ENCODE data around the gene KEAP1.

KEAP1 gene

DNA sequence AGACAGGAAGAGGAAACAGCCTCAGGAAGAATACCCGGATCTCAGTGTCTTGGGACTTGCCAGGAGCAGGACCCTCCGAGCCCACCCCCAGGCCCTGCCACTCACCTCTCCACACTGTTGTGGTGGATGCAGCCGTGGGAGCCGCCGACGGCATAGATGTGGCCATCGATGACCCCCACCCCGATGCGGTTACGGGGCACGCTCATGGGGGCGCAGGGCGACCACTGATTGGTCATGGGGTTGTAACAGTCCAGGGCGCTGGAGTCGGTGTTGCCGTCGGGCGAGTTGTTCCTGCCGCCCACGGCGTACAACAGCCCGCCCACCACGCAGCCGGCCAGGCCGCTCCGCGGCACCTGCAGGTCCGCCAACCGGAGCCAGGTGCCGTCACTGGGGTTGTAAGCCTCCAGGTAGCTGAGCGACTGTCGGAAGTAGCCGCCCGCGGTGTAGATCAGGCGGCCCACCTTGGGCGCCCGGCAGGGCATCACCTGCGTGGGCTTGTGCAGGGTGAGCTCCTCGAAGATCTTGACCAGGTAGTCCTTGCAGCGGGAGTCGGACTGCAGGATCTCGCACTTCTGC is 11.6 kb downstream of the KEAP1 start:
- Histone ChIP-seq H2AK5ac (ENCODE audit: low read length) (no peak overlapping the region), H4K12ac (ENCODE audit: low read depth, low read length) (no peak overlapping the region), H3K4me3 (ENCODE audit: low read depth, low read length) (no peak overlapping the region), H3K36me3 (ENCODE audit: control insufficient read depth in 1 of 2, insufficient read depth in 2 of 2, low read length in 2 of 2) (peaks cover 49 to 62% of the 10 kb centered on the region in 2 experiments), H2BK12ac (ENCODE audit: low read length) (no peak overlapping the region), H4K8ac (ENCODE audit: low read depth, low read length) (no peak overlapping the region), H3K4me2 (ENCODE audit: low read length) (no peak overlapping the region), H3K18ac (ENCODE audit: low read length) (no peak overlapping the region), H3K27me3 (ENCODE audit: insufficient read depth, low read length) (no peaks in the 10 kb centered on the region), H3K9ac (ENCODE audit: low read length) (no peak overlapping the region), H4K91ac (ENCODE audit: low read depth, low read length) (no peak overlapping the region), H3K4ac (ENCODE audit: low read depth, low read length) (no peak overlapping the region), H3K9me3 (ENCODE audit: insufficient read depth, low read depth, low read length) (no peaks in the 10 kb centered on the region), H3K27ac (ENCODE audit: low read depth, low read length) (no peak overlapping the region), H3K4me1 (ENCODE audit: control insufficient read depth in 1 of 2, insufficient read depth in 2 of 2, low read length in 2 of 2) (no peaks in the 10 kb centered on the region), H2BK5ac (ENCODE audit: low read depth, low read length, poor library complexity) (no peak overlapping the region), H2BK120ac (ENCODE audit: insufficient read depth, low read length, poor library complexity) (no peak overlapping the region), H3K79me1 (ENCODE audit: low read length) (no peaks in the 10 kb centered on the region), H3K23ac (ENCODE audit: low read length) (no peak overlapping the region), H3K14ac (ENCODE audit: low read length) (no peak overlapping the region), H2AFZ (ENCODE audit: insufficient read depth, low read length, poor library complexity) (no peak overlapping the region), H3K79me2 (ENCODE audit: control insufficient read depth, insufficient read depth, low read length, poor library complexity) (no peaks in the 10 kb centered on the region)
- no peak for DNase-seq
- no CpG with 5 or more reads among the region's 43 CpGs for WGBS (ENCODE audit: extremely low coverage, insufficient coverage, insufficient read length)

DNA sequence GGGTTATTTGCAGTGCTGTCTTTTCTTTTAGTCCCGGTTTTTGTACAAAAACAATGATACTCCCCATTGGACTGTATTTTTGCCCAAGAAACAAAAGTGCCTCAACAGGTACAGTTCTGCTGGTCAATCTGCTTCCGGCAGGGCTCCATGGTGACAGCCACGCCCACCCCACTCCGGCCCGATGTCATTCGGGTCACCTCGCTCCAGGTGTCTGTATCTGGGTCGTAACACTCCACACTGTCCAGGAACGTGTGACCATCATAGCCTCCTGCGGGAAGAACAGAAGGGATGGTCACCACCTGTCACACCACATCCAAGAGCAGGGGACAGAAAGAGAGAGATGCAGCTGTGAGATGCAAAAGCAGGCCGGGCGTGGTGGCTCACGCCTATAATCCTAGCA is 16.6 kb downstream of the KEAP1 start:
- H2AFZ ChIP-seq (ENCODE audit: insufficient read depth, low read length, poor library complexity) = no peak overlapping the region
- no peak overlapping the region for H4K12ac ChIP-seq (ENCODE audit: low read depth, low read length)
- no peak overlapping the region for H2BK5ac ChIP-seq (ENCODE audit: low read depth, low read length, poor library complexity)
- no peak overlapping the region for H3K4ac ChIP-seq (ENCODE audit: low read depth, low read length)
- H3K4me1 ChIP-seq (ENCODE audit: control insufficient read depth in 1 of 2, insufficient read depth in 2 of 2, low read length in 2 of 2) = no peaks in the 10 kb centered on the region
- no peaks in the 10 kb centered on the region for H3K79me2 ChIP-seq (ENCODE audit: control insufficient read depth, insufficient read depth, low read length, poor library complexity)
- no peak overlapping the region for H3K9ac ChIP-seq (ENCODE audit: low read length)
- no peaks in the 10 kb centered on the region for H3K27me3 ChIP-seq (ENCODE audit: insufficient read depth, low read length)
- H3K9me3 ChIP-seq (ENCODE audit: insufficient read depth, low read depth, low read length) = no peaks in the 10 kb centered on the region
- H3K4me3 ChIP-seq (ENCODE audit: low read depth, low read length) = no peak overlapping the region
- H3K36me3 ChIP-seq (ENCODE audit: control insufficient read depth in 1 of 2, insufficient read depth in 2 of 2, low read length in 2 of 2) = peaks cover 44 to 54% of the 10 kb centered on the region in 2 experiments
- H4K91ac ChIP-seq (ENCODE audit: low read depth, low read length) = no peak overlapping the region
- no peak overlapping the region for H2BK120ac ChIP-seq (ENCODE audit: insufficient read depth, low read length, poor library complexity)
- H4K8ac ChIP-seq (ENCODE audit: low read depth, low read length) = no peak overlapping the region
- no peak overlapping the region for H3K14ac ChIP-seq (ENCODE audit: low read length)
- H3K23ac ChIP-seq (ENCODE audit: low read length) = no peak overlapping the region
- no CpG with 5 or more reads among the region's 13 CpGs for WGBS (ENCODE audit: extremely low coverage, insufficient coverage, insufficient read length)
- H2BK12ac ChIP-seq (ENCODE audit: low read length) = no peak overlapping the region
- H3K18ac ChIP-seq (ENCODE audit: low read length) = no peak overlapping the region
- no peaks in the 10 kb centered on the region for H3K79me1 ChIP-seq (ENCODE audit: low read length)
- DNase-seq = no peak
- H3K4me2 ChIP-seq (ENCODE audit: low read length) = no peak overlapping the region
- no peak overlapping the region for H2AK5ac ChIP-seq (ENCODE audit: low read length)
- H3K27ac ChIP-seq (ENCODE audit: low read depth, low read length) = no peak overlapping the region

DNA sequence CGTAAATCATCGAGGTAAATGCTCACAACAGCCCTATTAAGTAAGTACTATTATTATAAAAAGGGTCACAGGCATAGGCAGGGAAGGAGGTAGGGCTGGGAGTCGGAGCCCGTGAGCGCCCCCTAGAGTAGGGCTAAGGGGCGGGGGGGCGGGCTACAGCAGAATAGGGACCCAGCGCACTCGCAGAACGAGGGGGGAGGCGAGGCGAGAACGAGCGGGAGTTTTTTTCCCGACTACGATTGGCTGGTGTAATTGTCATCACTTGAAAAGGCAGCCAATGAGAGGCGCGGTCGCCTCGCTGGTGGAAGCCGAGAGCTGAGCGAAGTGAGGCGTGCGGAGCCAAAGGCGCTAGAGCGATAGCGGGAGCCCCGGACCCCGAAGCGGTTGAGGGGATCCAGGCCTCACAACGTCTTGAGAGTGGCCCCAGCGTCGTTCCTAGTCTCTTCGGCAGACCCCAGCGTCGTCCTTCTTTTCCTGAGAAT is 24.2 kb downstream of the KEAP1 start:
- no peak overlapping the region for H3K9ac ChIP-seq (ENCODE audit: low read length)
- H2BK120ac ChIP-seq (ENCODE audit: insufficient read depth, low read length, poor library complexity) = no peak overlapping the region
- H3K27ac ChIP-seq (ENCODE audit: low read depth, low read length) = no peak overlapping the region
- no peaks in the 10 kb centered on the region for H3K4me1 ChIP-seq (ENCODE audit: control insufficient read depth in 1 of 2, insufficient read depth in 2 of 2, low read length in 2 of 2)
- no peak overlapping the region for H2BK12ac ChIP-seq (ENCODE audit: low read length)
- DNase-seq = peak; percentile 82 to 88
- H4K12ac ChIP-seq (ENCODE audit: low read depth, low read length) = no peak overlapping the region
- peak overlapping the region; percentile 33 for H2AFZ ChIP-seq (ENCODE audit: insufficient read depth, low read length, poor library complexity)
- H3K14ac ChIP-seq (ENCODE audit: low read length) = no peak overlapping the region
- WGBS (ENCODE audit: extremely low coverage, insufficient coverage, insufficient read length) = no CpG with 5 or more reads among the region's 36 CpGs
- H3K36me3 ChIP-seq (ENCODE audit: control insufficient read depth in 1 of 2, insufficient read depth in 2 of 2, low read length in 2 of 2) = no peaks in the 10 kb centered on the region
- no peak overlapping the region for H3K23ac ChIP-seq (ENCODE audit: low read length)
- no peaks in the 10 kb centered on the region for H3K9me3 ChIP-seq (ENCODE audit: insufficient read depth, low read depth, low read length)
- H4K91ac ChIP-seq (ENCODE audit: low read depth, low read length) = no peak overlapping the region
- no peak overlapping the region for H3K4ac ChIP-seq (ENCODE audit: low read depth, low read length)
- H3K79me2 ChIP-seq (ENCODE audit: control insufficient read depth, insufficient read depth, low read length, poor library complexity) = no peaks in the 10 kb centered on the region
- no peak overlapping the region for H2BK5ac ChIP-seq (ENCODE audit: low read depth, low read length, poor library complexity)
- no peak overlapping the region for H3K4me3 ChIP-seq (ENCODE audit: low read depth, low read length)
- no peaks in the 10 kb centered on the region for H3K27me3 ChIP-seq (ENCODE audit: insufficient read depth, low read length)
- H3K79me1 ChIP-seq (ENCODE audit: low read length) = no peaks in the 10 kb centered on the region
- no peak overlapping the region for H4K8ac ChIP-seq (ENCODE audit: low read depth, low read length)
- H2AK5ac ChIP-seq (ENCODE audit: low read length) = no peak overlapping the region
- peak overlapping the region; percentile 27 for H3K4me2 ChIP-seq (ENCODE audit: low read length)
- H3K18ac ChIP-seq (ENCODE audit: low read length) = no peak overlapping the region

DNA sequence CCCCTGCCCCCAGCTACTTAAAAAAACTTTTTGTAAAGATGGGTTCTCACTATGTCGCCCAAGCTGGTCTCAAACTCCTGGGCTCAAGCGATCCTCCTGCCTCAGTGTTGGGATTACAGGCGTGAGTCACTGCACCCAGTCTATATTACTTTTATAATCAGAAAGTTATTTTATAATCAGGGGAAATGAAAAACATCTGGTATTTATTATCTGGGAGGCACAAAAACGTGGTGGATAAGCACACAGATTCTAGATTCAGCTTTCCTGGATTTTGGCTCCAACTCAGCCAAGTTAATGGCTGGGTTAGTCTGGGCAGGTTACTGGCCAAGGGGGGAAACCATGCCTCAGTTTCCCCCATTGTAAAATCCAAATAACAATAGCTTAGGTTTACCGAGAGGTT is 24.7 kb downstream of the KEAP1 start:
- H3K18ac ChIP-seq (ENCODE audit: low read length) = no peak overlapping the region
- no peak overlapping the region for H3K4me3 ChIP-seq (ENCODE audit: low read depth, low read length)
- H2AK5ac ChIP-seq (ENCODE audit: low read length) = no peak overlapping the region
- no peaks in the 10 kb centered on the region for H3K79me2 ChIP-seq (ENCODE audit: control insufficient read depth, insufficient read depth, low read length, poor library complexity)
- H3K27me3 ChIP-seq (ENCODE audit: insufficient read depth, low read length) = no peaks in the 10 kb centered on the region
- H3K14ac ChIP-seq (ENCODE audit: low read length) = no peak overlapping the region
- no CpG with 5 or more reads among the region's 5 CpGs for WGBS (ENCODE audit: extremely low coverage, insufficient coverage, insufficient read length)
- H3K4me2 ChIP-seq (ENCODE audit: low read length) = no peak overlapping the region
- no peak overlapping the region for H4K91ac ChIP-seq (ENCODE audit: low read depth, low read length)
- no peak overlapping the region for H3K4ac ChIP-seq (ENCODE audit: low read depth, low read length)
- H2AFZ ChIP-seq (ENCODE audit: insufficient read depth, low read length, poor library complexity) = no peak overlapping the region
- no peak overlapping the region for H3K23ac ChIP-seq (ENCODE audit: low read length)
- no peaks in the 10 kb centered on the region for H3K79me1 ChIP-seq (ENCODE audit: low read length)
- H3K9ac ChIP-seq (ENCODE audit: low read length) = no peak overlapping the region
- H3K9me3 ChIP-seq (ENCODE audit: insufficient read depth, low read depth, low read length) = no peaks in the 10 kb centered on the region
- DNase-seq = no peak
- no peaks in the 10 kb centered on the region for H3K36me3 ChIP-seq (ENCODE audit: control insufficient read depth in 1 of 2, insufficient read depth in 2 of 2, low read length in 2 of 2)
- H4K12ac ChIP-seq (ENCODE audit: low read depth, low read length) = no peak overlapping the region
- H2BK120ac ChIP-seq (ENCODE audit: insufficient read depth, low read length, poor library complexity) = no peak overlapping the region
- no peak overlapping the region for H2BK12ac ChIP-seq (ENCODE audit: low read length)
- no peak overlapping the region for H4K8ac ChIP-seq (ENCODE audit: low read depth, low read length)
- H2BK5ac ChIP-seq (ENCODE audit: low read depth, low read length, poor library complexity) = no peak overlapping the region
- H3K4me1 ChIP-seq (ENCODE audit: control insufficient read depth in 1 of 2, insufficient read depth in 2 of 2, low read length in 2 of 2) = no peaks in the 10 kb centered on the region
- no peak overlapping the region for H3K27ac ChIP-seq (ENCODE audit: low read depth, low read length)
